KMS-11 (cell line): ENCODE data around the gene SLC25A48.
"Not testable (repeated sequence)": the region's sequence is repeated elsewhere in the genome, so short reads cannot be mapped to it uniquely, and the experiment has no call there.

Source experiments
- H2AFZ ChIP-seq: fragments of 200-600 bp; sonication (generic); 2 replicates; pipeline ENCODE4 v1.6.1; 2016; ENCODE audit warnings: antibody characterized with exemption, mixed run types, low read depth
- H3K27ac ChIP-seq: fragments of 200-600 bp; sonication (generic); 2 replicates; pipeline ENCODE4 v1.6.1; 2016; ENCODE audit warnings: mild to moderate bottlenecking, mixed run types
- H3K27me3 ChIP-seq: fragments of 200-600 bp; sonication (generic); 2 replicates; pipeline ENCODE4 v1.6.1; 2017; ENCODE audit warnings: mild to moderate bottlenecking, low read depth, mixed run types, moderate library complexity; ENCODE audit not compliant: insufficient read depth
- H3K36me3 ChIP-seq: fragments of 200-600 bp; sonication (generic); 2 replicates; pipeline ENCODE4 v1.6.1; 2017; ENCODE audit warnings: mild to moderate bottlenecking, mixed run types; ENCODE audit not compliant: insufficient read depth
- H3K4me1 ChIP-seq: fragments of 200-600 bp; sonication (generic); 2 replicates; pipeline ENCODE4 v1.6.1; 2016; ENCODE audit warnings: mild to moderate bottlenecking, low read depth, mixed run types; ENCODE audit not compliant: poor library complexity, severe bottlenecking
- H3K4me2 ChIP-seq: fragments of 200-600 bp; sonication (generic); 2 replicates; pipeline ENCODE4 v1.7.0; 2016; ENCODE audit warnings: mild to moderate bottlenecking, mixed run types
- H3K4me3 ChIP-seq: fragments of 200-600 bp; sonication (generic); IDR thresholded peaks from 2 replicates; pipeline ENCODE4 v1.6.1; 2017; ENCODE audit warnings: low read depth, low read length, mixed read lengths; ENCODE audit not compliant: insufficient read depth
- H3K79me2 ChIP-seq: fragments of 200-600 bp; sonication (generic); 2 replicates; pipeline ENCODE4 v1.6.1; 2016; ENCODE audit warnings: low read depth, mixed run types; ENCODE audit not compliant: insufficient read depth
- H3K9ac ChIP-seq: fragments of 200-600 bp; sonication (generic); 2 replicates; pipeline ENCODE4 v1.6.1; 2016; ENCODE audit warnings: mild to moderate bottlenecking, mixed run types
- H4K20me1 ChIP-seq: fragments of 200-600 bp; sonication (generic); 2 replicates; pipeline ENCODE4 v1.6.1; 2016; ENCODE audit warnings: mild to moderate bottlenecking, mixed run types; ENCODE audit not compliant: insufficient read depth
- CTCF ChIP-seq: fragments of 200-600 bp; sonication (generic); conservative IDR thresholded peaks from 2 replicates; pipeline ENCODE4 v1.6.1; 2017; ENCODE audit warnings: low read depth, mild to moderate bottlenecking, antibody characterized with exemption, low read length, moderate library complexity, mixed read lengths

The SLC25A48 gene

DNA sequence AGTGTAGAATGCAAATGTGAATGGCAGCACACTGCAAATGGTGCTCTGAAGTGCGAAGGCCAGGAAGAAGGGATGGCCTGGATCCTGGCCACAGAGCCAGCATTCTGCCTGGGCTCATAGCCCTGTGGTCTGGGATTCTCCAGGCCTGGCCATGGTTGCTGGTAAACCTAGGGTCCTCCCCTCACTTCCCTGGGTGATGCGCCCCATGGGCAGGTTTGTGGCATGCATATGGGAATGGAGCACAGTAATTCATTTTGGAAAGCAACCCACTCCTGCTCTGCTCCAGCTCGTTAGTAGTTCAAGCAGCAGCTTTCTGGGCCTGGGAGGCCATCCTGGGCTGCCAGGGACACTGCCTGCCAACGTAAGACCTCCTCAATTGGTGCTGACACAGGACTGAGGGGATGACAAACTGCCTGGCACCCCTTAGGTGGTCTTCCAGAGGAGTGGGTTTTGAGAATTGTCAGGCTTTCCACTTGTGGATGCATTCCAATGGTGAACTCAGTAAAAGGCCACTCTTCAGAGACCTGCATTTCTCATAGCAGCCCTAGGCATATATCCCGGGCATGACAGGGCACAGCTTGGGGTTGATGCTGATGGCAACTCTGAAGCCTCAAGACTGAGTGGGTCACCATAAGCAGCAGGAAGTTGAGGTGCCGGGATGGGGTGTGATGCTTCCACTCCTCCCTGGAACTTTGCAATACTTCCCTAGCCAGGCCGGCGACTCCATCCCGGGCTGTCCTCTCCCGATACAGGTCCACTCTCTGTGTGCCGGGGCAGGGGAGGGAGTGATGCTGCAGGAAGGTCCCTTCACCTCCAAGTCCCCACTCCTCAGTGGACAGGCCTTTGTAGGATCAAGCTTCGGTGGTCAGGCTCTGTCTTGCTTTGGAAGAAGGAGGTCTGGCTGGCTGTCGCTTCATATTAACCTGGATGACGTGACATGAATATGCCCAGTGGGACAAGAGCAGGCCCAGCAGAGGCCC is 1.2 kb upstream of the SLC25A48 start:
- no peak overlapping the region for H2AFZ ChIP-seq
- no peak overlapping the region for H3K9ac ChIP-seq
- no peaks in the 10 kb centered on the region for H3K36me3 ChIP-seq
- no peak overlapping the region for H3K4me2 ChIP-seq
- no peak overlapping the region for H3K4me3 ChIP-seq
- no peak for TF ChIP-seq CTCF
- H3K27me3 ChIP-seq, result no peaks in the 10 kb centered on the region
- H3K79me2 ChIP-seq, result no peaks in the 10 kb centered on the region
- no peak overlapping the region for H3K27ac ChIP-seq
- H4K20me1 ChIP-seq, result no peaks in the 10 kb centered on the region
- H3K4me1 ChIP-seq, result peaks cover 4% of the 10 kb centered on the region

DNA sequence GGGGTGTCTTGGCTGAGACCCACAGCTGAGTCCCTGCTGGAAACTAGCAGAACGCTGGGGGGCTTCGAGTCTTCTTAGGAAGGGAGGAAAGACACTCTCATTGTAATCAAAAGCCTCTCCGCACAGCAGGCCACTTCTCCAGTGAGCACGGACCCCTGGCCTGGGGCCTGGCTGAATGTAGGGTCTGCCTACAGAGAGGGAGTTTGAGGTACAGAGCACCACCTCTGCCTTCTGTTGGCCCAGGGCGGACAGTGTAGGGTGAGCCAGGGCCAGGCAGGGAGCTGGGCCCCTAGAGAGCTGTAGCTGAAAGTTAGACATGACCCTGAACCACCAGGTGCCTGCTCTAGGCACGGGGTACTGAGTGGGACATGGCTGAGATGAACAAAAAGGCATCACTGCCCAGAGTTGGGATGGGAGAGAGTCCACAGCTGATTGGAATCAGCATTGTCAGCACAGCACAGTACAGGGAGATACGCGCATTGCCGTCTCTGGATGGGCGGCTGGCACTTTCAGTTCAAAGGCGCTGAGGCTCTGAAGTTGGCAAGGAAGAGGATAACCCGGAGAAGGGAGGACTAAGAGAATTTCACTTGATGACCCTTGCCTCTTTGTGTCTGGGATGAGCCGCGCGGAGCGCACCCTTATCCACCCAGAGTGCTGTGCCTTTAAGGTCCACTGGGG is 363 bp upstream of the SLC25A48 start:
- no peak overlapping the region for H3K9ac ChIP-seq
- peak overlapping the region; percentile 95 for H3K4me2 ChIP-seq
- no peaks in the 10 kb centered on the region for H3K27me3 ChIP-seq

DNA sequence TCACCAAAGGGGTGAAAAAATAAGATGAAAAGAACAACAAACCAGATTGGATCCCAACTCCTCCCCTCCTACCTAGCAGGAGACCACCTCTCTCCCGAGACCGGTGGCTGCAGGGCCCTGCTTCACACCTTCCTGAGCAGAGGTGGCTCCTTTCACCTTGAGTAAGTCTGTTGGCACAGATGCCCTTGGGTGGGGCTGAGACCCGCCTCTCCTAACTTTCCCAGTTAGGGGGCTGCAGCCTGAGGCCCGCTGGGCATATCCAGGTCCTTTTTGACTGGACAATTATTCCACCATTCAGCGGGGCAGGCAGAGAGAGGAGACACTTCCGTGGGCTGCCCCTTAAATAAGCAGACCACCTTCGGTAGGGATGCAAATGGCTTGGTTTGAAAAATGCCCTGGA is 1.3 kb downstream of the SLC25A48 start:
- Histone ChIP-seq H3K27ac (no peak overlapping the region), H4K20me1 (no peaks in the 10 kb centered on the region), H3K4me2 (no peak overlapping the region), H3K36me3 (no peaks in the 10 kb centered on the region), H3K27me3 (no peaks in the 10 kb centered on the region), H2AFZ (no peak overlapping the region), H3K4me1 (no peaks in the 10 kb centered on the region), H3K79me2 (no peaks in the 10 kb centered on the region), H3K9ac (no peak overlapping the region), H3K4me3 (no peak overlapping the region)
- TF ChIP-seq CTCF, result no peak

More for the DNA sequence above, 363 bp upstream of the SLC25A48 start:
- Histone ChIP-seq H3K27ac (no peak overlapping the region), H3K79me2 (no peaks in the 10 kb centered on the region), H2AFZ (peak overlapping the region; percentile 98), H3K4me1 (peaks cover 4% of the 10 kb centered on the region), H3K36me3 (no peaks in the 10 kb centered on the region), H4K20me1 (no peaks in the 10 kb centered on the region), H3K4me3 (no peak overlapping the region)
- TF ChIP-seq CTCF, result peak; percentile 73

DNA sequence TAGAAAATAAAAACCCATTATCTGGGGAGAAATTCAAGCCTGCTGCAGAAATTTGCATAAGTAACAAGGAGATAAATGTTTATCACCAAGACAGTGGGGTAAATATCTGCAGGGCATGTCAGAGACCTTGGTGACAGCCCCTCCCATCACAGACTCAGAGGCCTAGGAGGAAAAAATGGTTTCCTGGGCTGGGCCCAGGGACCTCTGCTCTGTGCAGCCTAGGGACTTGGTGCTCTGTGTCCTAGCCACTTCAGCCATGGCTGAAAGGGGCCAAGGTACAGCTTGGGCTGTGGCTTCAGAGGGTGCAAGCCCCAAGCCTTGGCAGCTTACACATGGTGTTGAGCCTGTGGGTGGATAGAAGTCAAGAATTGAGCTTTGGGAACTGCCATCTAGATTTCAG is 3.9 kb downstream of the SLC25A48 start:
- not testable (repeated sequence) for H2AFZ ChIP-seq, H3K4me2 ChIP-seq, H3K27ac ChIP-seq, H3K4me1 ChIP-seq, H3K9ac ChIP-seq, H3K79me2 ChIP-seq, H3K27me3 ChIP-seq, H3K4me3 ChIP-seq, H4K20me1 ChIP-seq, H3K36me3 ChIP-seq
